ES-I3 (cell line): Measurements from ENCODE around the gene TGM5.

ENCODE experiments used
- H3K36me3 ChIP-seq: 2 replicates; pipeline ENCODE4 v1.6.1; 2013; ENCODE audit warnings: mild to moderate bottlenecking, low read length, control low read depth, moderate library complexity; ENCODE audit not compliant: insufficient read depth
- H3K4me1 ChIP-seq: 2 replicates; pipeline ENCODE4 v1.6.1; 2013; ENCODE audit warnings: mild to moderate bottlenecking, control low read depth, low read length; ENCODE audit not compliant: insufficient read depth
- H3K9ac ChIP-seq: 2 replicates; pipeline ENCODE4 v1.6.1; 2013; ENCODE audit warnings: low read depth, mild to moderate bottlenecking, low read length, moderate library complexity
- H3K9me3 ChIP-seq: 2 replicates; pipeline ENCODE4 v1.6.1; 2013; ENCODE audit warnings: mild to moderate bottlenecking, low read length, moderate library complexity; ENCODE audit not compliant: control insufficient read depth, insufficient read depth

The TGM5 gene

GRCh38 chr15:43268111-43269105, 1.7 kb upstream of the TGM5 start:
- no peaks in the 10 kb centered on the region for H3K36me3 ChIP-seq
- no peaks in the 10 kb centered on the region for H3K4me1 ChIP-seq
- H3K9ac ChIP-seq = no peak overlapping the region
- H3K9me3 ChIP-seq = no peaks in the 10 kb centered on the region

- no peaks in the 10 kb centered on the region for H3K9me3 ChIP-seq
- no peaks in the 10 kb centered on the region for H3K36me3 ChIP-seq
- no peaks in the 10 kb centered on the region for H3K4me1 ChIP-seq
- H3K9ac ChIP-seq = no peak overlapping the region
Observed at GRCh38 chr15:43267439-43267838, 711 bp upstream of the TGM5 start.

DNA sequence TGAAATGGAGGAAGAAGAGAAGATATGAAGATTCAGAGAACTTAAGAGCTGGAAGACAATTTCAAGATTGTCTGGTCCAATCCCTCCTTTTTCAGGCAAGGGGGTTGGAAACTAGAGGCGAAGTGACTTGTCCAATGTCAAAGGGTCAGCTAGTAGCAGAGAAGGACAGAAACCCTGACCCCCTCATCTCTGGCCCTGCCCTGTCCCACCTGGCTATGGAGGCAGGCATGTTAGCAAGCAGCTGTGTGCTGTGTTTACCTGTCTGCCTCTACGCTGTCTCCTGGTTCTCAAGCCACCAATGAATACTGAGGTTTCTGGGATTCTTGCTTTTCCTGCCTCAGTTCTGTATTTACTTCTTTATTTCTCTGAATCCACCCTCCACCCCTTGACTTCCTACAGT, 342 bp downstream of the TGM5 start:
- Histone ChIP-seq H3K9ac (no peak overlapping the region), H3K9me3 (no peaks in the 10 kb centered on the region), H3K4me1 (no peaks in the 10 kb centered on the region), H3K36me3 (no peaks in the 10 kb centered on the region)

DNA sequence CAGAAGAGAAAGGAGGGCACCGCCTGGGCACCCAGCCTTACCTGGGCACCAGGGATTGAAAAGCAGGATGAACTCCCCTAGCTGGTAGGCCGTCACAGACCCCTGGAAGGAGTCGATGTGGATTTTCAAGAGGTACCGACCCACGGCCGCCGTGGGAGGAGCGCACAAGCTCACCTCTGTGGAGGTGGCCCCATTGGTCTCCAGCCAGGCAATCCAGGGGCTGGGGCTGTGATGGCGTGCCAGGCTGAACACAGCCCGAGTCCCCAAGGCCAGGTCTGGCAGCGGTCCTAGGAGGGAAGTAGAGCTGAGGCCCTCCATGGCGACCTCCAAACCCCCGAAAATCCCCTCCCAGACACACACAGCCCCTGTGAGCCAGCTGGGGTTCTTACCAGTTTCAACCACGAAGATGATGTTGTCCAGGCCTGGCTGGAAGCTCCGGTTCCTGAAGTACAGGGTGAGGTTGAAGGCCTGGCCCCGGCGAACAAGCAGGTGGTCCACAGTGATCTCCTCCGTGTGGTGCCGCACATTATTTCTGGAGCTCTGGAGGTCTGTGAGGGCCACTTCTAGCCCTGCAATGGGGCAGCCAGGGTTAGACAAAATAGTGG, 6.6 kb downstream of the TGM5 start:
- no peaks in the 10 kb centered on the region for H3K36me3 ChIP-seq
- H3K4me1 ChIP-seq = no peaks in the 10 kb centered on the region
- no peak overlapping the region for H3K9ac ChIP-seq
- H3K9me3 ChIP-seq = no peaks in the 10 kb centered on the region

- Histone ChIP-seq H3K36me3 (no peaks in the 10 kb centered on the region), H3K9ac (no peak overlapping the region), H3K9me3 (no peaks in the 10 kb centered on the region), H3K4me1 (no peaks in the 10 kb centered on the region)
Observed at GRCh38 chr15:43258781-43259180, 7.9 kb downstream of the TGM5 start.

- no peak overlapping the region for H3K9ac ChIP-seq
- no peaks in the 10 kb centered on the region for H3K36me3 ChIP-seq
- H3K4me1 ChIP-seq = no peaks in the 10 kb centered on the region
- no peaks in the 10 kb centered on the region for H3K9me3 ChIP-seq
Observed at GRCh38 chr15:43256341-43256740, 10.4 kb downstream of the TGM5 start.

GRCh38 chr15:43255376-43255775, 11.4 kb downstream of the TGM5 start:
- no peaks in the 10 kb centered on the region for H3K9me3 ChIP-seq
- H3K9ac ChIP-seq = no peak overlapping the region
- H3K4me1 ChIP-seq = no peaks in the 10 kb centered on the region
- no peaks in the 10 kb centered on the region for H3K36me3 ChIP-seq

DNA sequence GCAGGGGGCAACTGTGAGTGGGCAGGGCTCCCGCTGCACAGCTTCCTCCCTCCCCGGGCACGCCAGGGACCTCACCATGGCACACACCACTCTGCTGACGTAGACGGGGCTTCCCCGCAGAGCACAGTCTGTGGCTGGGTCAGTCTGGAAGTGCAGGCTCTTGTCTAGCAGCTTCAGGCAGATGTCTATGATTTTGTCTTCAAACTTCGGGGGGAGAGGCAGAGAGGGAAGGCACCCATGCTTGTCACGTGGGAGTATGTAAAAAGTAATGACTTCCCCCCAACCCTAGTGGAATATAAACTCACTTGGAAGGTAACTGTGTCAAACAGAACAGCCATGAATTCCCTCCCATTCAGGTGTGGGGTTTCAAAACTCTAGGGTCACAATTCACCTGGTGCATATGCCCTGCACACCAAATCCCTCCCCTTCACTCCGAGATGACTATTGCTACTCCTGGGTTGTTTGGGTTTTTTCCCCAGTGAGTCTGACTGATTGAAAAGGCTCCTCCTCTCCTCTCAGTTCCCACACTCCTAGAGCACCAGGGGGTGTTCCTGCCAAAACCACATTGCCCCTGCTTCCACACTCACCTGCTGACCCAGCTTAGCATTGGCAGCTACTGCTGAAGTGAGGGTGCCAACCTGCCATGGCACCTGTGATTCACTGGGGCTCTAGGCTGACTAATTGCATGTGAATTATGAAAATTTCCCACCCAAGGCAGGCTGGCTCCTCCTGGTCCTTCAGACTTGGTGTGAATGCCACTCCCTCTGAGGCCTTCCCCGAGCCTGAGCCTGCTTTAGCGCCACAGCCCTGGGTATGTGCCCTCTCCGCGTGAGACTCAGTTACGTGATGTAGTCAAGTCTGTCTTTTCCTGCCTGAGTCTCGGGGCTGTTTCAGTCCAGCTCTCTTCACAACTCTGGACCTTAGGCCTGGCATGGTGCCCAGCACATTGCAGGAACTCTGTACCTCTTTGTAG, 13.0 kb downstream of the TGM5 start:
- no peaks in the 10 kb centered on the region for H3K4me1 ChIP-seq

GRCh38 chr15:43251871-43252250, 14.9 kb downstream of the TGM5 start:
- Histone ChIP-seq H3K4me1 (no peaks in the 10 kb centered on the region), H3K9me3 (no peaks in the 10 kb centered on the region), H3K36me3 (no peaks in the 10 kb centered on the region), H3K9ac (no peak overlapping the region)

More for the DNA sequence above, 13.0 kb downstream of the TGM5 start:
- no peaks in the 10 kb centered on the region for H3K9me3 ChIP-seq
- H3K9ac ChIP-seq = no peak overlapping the region
- no peaks in the 10 kb centered on the region for H3K36me3 ChIP-seq

GRCh38 chr15:43251185-43251870, 15.4 kb downstream of the TGM5 start:
- H3K9ac ChIP-seq = no peak overlapping the region
- no peaks in the 10 kb centered on the region for H3K4me1 ChIP-seq
- H3K9me3 ChIP-seq = no peaks in the 10 kb centered on the region
- no peaks in the 10 kb centered on the region for H3K36me3 ChIP-seq

DNA sequence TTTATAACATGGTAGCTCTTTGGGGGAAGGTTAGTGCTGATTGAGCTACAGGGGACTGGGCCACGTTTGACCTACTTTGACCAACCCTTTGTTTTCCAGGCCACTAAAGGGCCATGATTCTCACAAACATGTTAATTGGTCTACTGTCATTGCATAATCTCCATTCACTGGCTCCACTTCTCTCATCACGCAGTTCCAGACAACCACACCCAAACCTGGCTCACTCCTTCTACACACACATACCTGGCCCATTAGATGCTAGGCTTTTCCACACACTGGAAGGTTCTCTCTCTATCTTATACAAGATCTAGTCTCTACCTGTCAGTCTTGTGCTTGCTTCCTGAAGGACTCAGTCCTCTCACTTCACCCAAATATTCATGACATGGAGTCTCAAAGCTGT, 15.9 kb downstream of the TGM5 start:
- Histone ChIP-seq H3K9ac (no peak overlapping the region), H3K9me3 (no peaks in the 10 kb centered on the region), H3K4me1 (no peaks in the 10 kb centered on the region), H3K36me3 (no peaks in the 10 kb centered on the region)

DNA sequence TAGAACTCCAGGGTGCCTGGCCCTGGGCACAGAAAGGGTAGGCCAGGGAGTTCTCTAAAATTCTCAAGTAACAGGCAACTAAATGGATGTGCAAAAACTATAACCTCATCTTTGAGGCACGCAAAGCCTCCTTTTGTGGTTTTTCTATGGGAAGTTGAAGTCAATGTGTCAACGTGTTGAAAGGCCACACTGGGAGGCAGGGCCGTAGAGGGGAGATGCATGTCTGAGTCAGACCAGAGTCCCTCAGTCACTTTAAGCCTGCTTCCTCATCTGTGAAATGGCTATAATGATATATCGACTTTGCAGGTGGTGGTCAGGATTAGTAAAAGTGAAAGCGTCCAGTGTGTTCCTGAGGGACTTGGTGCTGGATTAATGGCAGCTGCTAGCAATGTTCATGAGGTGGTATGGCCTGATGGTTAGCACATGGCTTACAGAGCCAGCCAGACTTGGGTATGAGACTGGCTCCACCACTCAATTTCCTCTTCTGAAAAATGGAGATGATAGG, 17.0 kb downstream of the TGM5 start:
- Histone ChIP-seq H3K36me3 (no peaks in the 10 kb centered on the region), H3K9ac (no peak overlapping the region), H3K4me1 (no peaks in the 10 kb centered on the region), H3K9me3 (no peaks in the 10 kb centered on the region)

- Histone ChIP-seq H3K9me3 (no peaks in the 10 kb centered on the region), H3K9ac (no peak overlapping the region), H3K36me3 (no peaks in the 10 kb centered on the region), H3K4me1 (no peaks in the 10 kb centered on the region)
Observed at GRCh38 chr15:43249236-43249635, 17.5 kb downstream of the TGM5 start.
